Activated CD4-positive, alpha-beta memory T cell treated with anti-CD3 and anti-CD28 coated beads for 36 hours (primary cell): ENCODE measurements around the gene ABAT. TPM values are rescaled to one million over a fixed set of nuclear protein-coding genes. Genes with fewer than 3 reads are reported as not detected.
"Not testable (repeated sequence)": the region's sequence is repeated elsewhere in the genome, so short reads cannot be mapped to it uniquely, and the experiment has no call there.

Experiments
- CTCF ChIA-PET: fragments of 350-600 bp; sonication (Branson Sonifier 250); formaldehyde crosslinking; loops from one replicate; lab custom pipeline; 2021; ENCODE audit warnings: antibody characterized with exemption, inconsistent platforms; lab: Charles Lee
- POLR2A ChIA-PET: fragments of 350-600 bp; sonication (Branson Sonifier 250); formaldehyde crosslinking; loops from one replicate; lab custom pipeline; 2021; ENCODE audit warnings: antibody characterized with exemption; lab: Charles Lee
- DNase-seq: peaks from one replicate; pipeline ENCODE4 v3.0.0-alpha.2; 2020
- H3K27ac Mint-ChIP-seq: one replicate; pipeline ENCODE4 v1.8.0; 2021; ENCODE audit warnings: mixed read lengths
- H3K27me3 Mint-ChIP-seq: one replicate; pipeline ENCODE4 v1.8.0; 2021; ENCODE audit warnings: mixed read lengths
- H3K36me3 Mint-ChIP-seq: one replicate; pipeline ENCODE4 v1.8.0; 2021; ENCODE audit warnings: mixed read lengths
- H3K4me1 Mint-ChIP-seq: one replicate; pipeline ENCODE4 v1.8.0; 2021; ENCODE audit warnings: low read depth, mixed read lengths
- H3K4me3 Mint-ChIP-seq: one replicate; pipeline ENCODE4 v1.8.0; 2021; ENCODE audit warnings: mild to moderate bottlenecking, mixed read lengths
- H3K9me3 Mint-ChIP-seq: one replicate; pipeline ENCODE4 v1.8.0; 2021; ENCODE audit warnings: mixed read lengths
- intact Hi-C: fragments of 100-400 bp; cut with micrococcal nuclease; formaldehyde crosslinking; loops from one replicate; pipeline ENCODE4 v1.15.1; 2023
- total RNA-seq, 2 experiments: library from RNA; stranded (reverse); gene quantifications; one replicate each; pipeline ENCODE4 v1.2.3, GENCODE V29; 2021

The ABAT gene
- total RNA-seq, 2 experiments from 2014 or later, result 8.7 to 10.0 TPM

GRCh38 chr16:8641671-8642070, 32.7 kb upstream of the ABAT start:
- ChIA-PET CTCF (no interaction called here), POLR2A (no interaction called here)
- no peaks in the 10 kb centered on the region for H3K27me3 Mint-ChIP-seq
- H3K36me3 Mint-ChIP-seq, result peaks cover 65% of the 10 kb centered on the region
- intact Hi-C loops, result no loop called here
- no peak for DNase-seq
- no peaks in the 10 kb centered on the region for H3K9me3 Mint-ChIP-seq
- H3K4me3 Mint-ChIP-seq, result no peak overlapping the region
- H3K4me1 Mint-ChIP-seq, result peaks cover 10% of the 10 kb centered on the region
- H3K27ac Mint-ChIP-seq, result no peak overlapping the region

DNA sequence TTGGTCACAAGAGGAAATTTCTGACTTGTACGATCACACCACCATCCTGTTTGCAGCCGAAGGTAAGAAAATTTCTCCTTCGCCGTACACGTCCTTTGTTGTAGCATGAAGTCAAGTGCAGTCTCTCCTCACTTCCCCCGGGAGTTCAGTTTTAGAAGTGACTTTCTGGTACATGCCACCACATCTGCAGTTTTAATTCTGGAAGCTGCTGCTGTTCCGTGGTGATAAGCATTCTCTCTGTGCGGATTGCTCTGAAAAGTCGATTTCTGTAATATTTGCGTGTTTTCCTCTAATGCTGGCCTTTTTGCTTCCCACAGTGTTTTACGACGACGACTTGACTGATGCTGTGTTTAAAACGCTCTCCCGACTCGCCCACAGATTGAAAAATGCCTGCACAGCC, 32.3 kb upstream of the ABAT start:
- no peak overlapping the region for H3K27ac Mint-ChIP-seq
- no peaks in the 10 kb centered on the region for H3K27me3 Mint-ChIP-seq
- intact Hi-C loops, result no loop called here
- ChIA-PET CTCF (interaction anchor here (2.3 kb wide), 1 partner anchor 75 kb away, joined by 7 read pairs; no protein-coding TSS in a partner anchor), POLR2A (no interaction called here)
- peaks cover 10% of the 10 kb centered on the region for H3K4me1 Mint-ChIP-seq
- peaks cover 70% of the 10 kb centered on the region for H3K36me3 Mint-ChIP-seq
- H3K9me3 Mint-ChIP-seq, result no peaks in the 10 kb centered on the region
- H3K4me3 Mint-ChIP-seq, result no peak overlapping the region
- no peak for DNase-seq

GRCh38 chr16:8644211-8645140, 29.9 kb upstream of the ABAT start:
- intact Hi-C loops, result no loop called here
- H3K36me3 Mint-ChIP-seq, result peaks cover 62% of the 10 kb centered on the region
- peaks cover 10% of the 10 kb centered on the region for H3K4me1 Mint-ChIP-seq
- ChIA-PET POLR2A (no interaction called here), CTCF (interaction anchor here (0.9 to 2.3 kb wide), 3 partner anchors 8 to 77 kb away, joined by 3 to 7 read pairs (median 5); no protein-coding TSS in a partner anchor)
- H3K27ac Mint-ChIP-seq, result no peak overlapping the region
- no peak overlapping the region for H3K4me3 Mint-ChIP-seq
- H3K9me3 Mint-ChIP-seq, result no peaks in the 10 kb centered on the region
- DNase-seq, result peak; percentile 12
- no peaks in the 10 kb centered on the region for H3K27me3 Mint-ChIP-seq

GRCh38 chr16:8645141-8645521, 29.3 kb upstream of the ABAT start:
- no peak for DNase-seq
- POLR2A ChIA-PET, result no interaction called here
- CTCF ChIA-PET, result interaction anchor here (0.9 kb wide), 1 partner anchor 9 kb away, joined by 3 read pairs; no protein-coding TSS in a partner anchor
- Mint-ChIP-seq H3K4me3 (no peak overlapping the region), H3K27me3 (no peaks in the 10 kb centered on the region), H3K4me1 (peaks cover 10% of the 10 kb centered on the region), H3K36me3 (peaks cover 58% of the 10 kb centered on the region), H3K27ac (no peak overlapping the region), H3K9me3 (no peaks in the 10 kb centered on the region)
- intact Hi-C loops, result no loop called here

DNA sequence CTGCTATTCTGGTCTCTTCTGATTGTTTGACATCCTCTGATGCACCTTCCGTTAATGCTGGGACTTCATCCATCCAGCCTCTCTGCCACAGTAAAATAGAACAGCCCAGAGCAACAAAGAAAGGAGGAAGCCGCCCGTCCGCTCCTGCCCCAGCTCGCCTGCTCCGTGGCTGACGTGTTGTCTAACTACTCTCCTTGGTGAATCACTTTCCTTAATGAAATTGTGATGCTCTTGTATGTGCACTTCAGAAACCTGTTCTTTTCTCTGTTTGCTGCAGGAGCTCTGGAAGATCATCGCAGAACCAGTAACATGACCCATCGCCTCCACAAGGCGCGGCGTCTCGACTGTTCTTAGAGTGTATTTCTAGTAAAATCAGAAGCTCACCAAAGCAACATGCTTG, 28.6 kb upstream of the ABAT start:
- Mint-ChIP-seq H3K27ac (no peak overlapping the region), H3K9me3 (no peaks in the 10 kb centered on the region), H3K4me3 (no peak overlapping the region), H3K36me3 (peaks cover 58% of the 10 kb centered on the region), H3K27me3 (no peaks in the 10 kb centered on the region), H3K4me1 (peaks cover 10% of the 10 kb centered on the region)
- CTCF ChIA-PET, result interaction anchor here (0.6 kb wide), 1 partner anchor 393 kb away, joined by 5 read pairs; no protein-coding TSS in a partner anchor
- intact Hi-C loops, result no loop called here
- no peak for DNase-seq
- POLR2A ChIA-PET, result no interaction called here

- H3K4me1 Mint-ChIP-seq, result peaks cover 10% of the 10 kb centered on the region
- intact Hi-C loops, result no loop called here
- POLR2A ChIA-PET, result no interaction called here
- H3K27ac Mint-ChIP-seq, result no peak overlapping the region
- DNase-seq, result no peak
- H3K27me3 Mint-ChIP-seq, result no peaks in the 10 kb centered on the region
- H3K36me3 Mint-ChIP-seq, result peaks cover 55% of the 10 kb centered on the region
- no peaks in the 10 kb centered on the region for H3K9me3 Mint-ChIP-seq
- no peak overlapping the region for H3K4me3 Mint-ChIP-seq
- CTCF ChIA-PET, result interaction anchor here (0.6 kb wide), 1 partner anchor 392 kb away, joined by 5 read pairs; no protein-coding TSS in a partner anchor
Measured at GRCh38 chr16:8646326-8647053, 27.9 kb upstream of the ABAT start.

- Mint-ChIP-seq H3K9me3 (no peaks in the 10 kb centered on the region), H3K4me3 (no peak overlapping the region), H3K4me1 (peaks cover 10% of the 10 kb centered on the region), H3K36me3 (peaks cover 41% of the 10 kb centered on the region), H3K27ac (no peak overlapping the region), H3K27me3 (no peaks in the 10 kb centered on the region)
- intact Hi-C loops, result no loop called here
- ChIA-PET CTCF (no interaction called here), POLR2A (no interaction called here)
- no peak for DNase-seq
Measured at GRCh38 chr16:8647721-8648318, 26.6 kb upstream of the ABAT start.

DNA sequence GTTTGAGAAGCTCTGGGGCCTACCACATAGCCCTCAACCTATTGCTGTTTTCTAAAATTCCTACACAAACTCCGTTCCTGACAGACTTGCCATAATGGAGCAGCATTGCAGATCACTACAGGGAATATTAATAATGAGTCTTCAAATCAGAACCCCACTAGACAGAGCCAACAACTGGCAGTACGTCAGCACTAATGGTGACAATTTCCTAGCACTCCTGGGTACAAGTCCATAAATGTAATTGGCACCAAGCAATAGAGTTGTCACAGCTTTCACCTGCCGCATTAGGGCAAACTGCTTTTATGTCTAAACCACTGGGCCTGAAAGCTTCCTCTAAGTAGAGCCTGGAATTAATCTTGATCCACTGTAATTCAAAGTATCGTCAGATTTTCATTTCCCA, 25.5 kb upstream of the ABAT start:
- Mint-ChIP-seq H3K36me3 (peaks cover 32% of the 10 kb centered on the region), H3K4me1 (peaks cover 10% of the 10 kb centered on the region), H3K9me3 (no peaks in the 10 kb centered on the region), H3K27ac (no peak overlapping the region), H3K27me3 (no peaks in the 10 kb centered on the region), H3K4me3 (no peak overlapping the region)
- intact Hi-C loops, result no loop called here
- POLR2A ChIA-PET, result no interaction called here
- CTCF ChIA-PET, result no interaction called here
- no peak for DNase-seq

GRCh38 chr16:8649829-8650554, 24.4 kb upstream of the ABAT start:
- no peaks in the 10 kb centered on the region for H3K27me3 Mint-ChIP-seq
- H3K4me1 Mint-ChIP-seq, result peaks cover 7% of the 10 kb centered on the region
- no peak overlapping the region for H3K4me3 Mint-ChIP-seq
- no peaks in the 10 kb centered on the region for H3K9me3 Mint-ChIP-seq
- DNase-seq, result no peak
- ChIA-PET POLR2A (no interaction called here), CTCF (no interaction called here)
- no peak overlapping the region for H3K27ac Mint-ChIP-seq
- intact Hi-C loops, result no loop called here
- peaks cover 21% of the 10 kb centered on the region for H3K36me3 Mint-ChIP-seq

- H3K4me1 Mint-ChIP-seq, result peaks cover 18% of the 10 kb centered on the region
- H3K4me3 Mint-ChIP-seq, H3K27ac Mint-ChIP-seq, DNase-seq, POLR2A ChIA-PET, intact Hi-C loops, H3K27me3 Mint-ChIP-seq, H3K9me3 Mint-ChIP-seq, H3K36me3 Mint-ChIP-seq: not testable (repeated sequence)
- CTCF ChIA-PET, result interaction anchor here (1.1 to 2.1 kb wide), 2 partner anchors 85 to 166 kb away, joined by 3 to 7 read pairs; no protein-coding TSS in a partner anchor
Measured at GRCh38 chr16:8651958-8652357, 22.5 kb upstream of the ABAT start.

GRCh38 chr16:8655184-8655717, 19.2 kb upstream of the ABAT start:
- CTCF ChIA-PET, result interaction anchor here (0.7 to 2.6 kb wide), 13 partner anchors 19 to 281 kb away, joined by 3 to 10 read pairs (median 4); partner anchors contain the start of genes CARHSP1, METTL22 and PMM2
- intact Hi-C loops, result loop anchor here (1.0 to 5.0 kb wide), 6 partner anchors 20 to 482 kb away; partner anchors contain the start of genes ABAT, CARHSP1, METTL22 and PMM2
- peak; percentile 81 for DNase-seq
- no peaks in the 10 kb centered on the region for H3K36me3 Mint-ChIP-seq
- no peaks in the 10 kb centered on the region for H3K9me3 Mint-ChIP-seq
- peak overlapping the region; percentile 64 for H3K27ac Mint-ChIP-seq
- POLR2A ChIA-PET, result no interaction called here
- peaks cover 18% of the 10 kb centered on the region for H3K4me1 Mint-ChIP-seq
- H3K27me3 Mint-ChIP-seq, result no peaks in the 10 kb centered on the region
- H3K4me3 Mint-ChIP-seq, result no peak overlapping the region
